Peyer's patch (tissue), 4 donors: ENCODE results near the gene TMEM259. TPM values are rescaled to one million over a fixed set of nuclear protein-coding genes. Genes with fewer than 3 reads are reported as not detected.

Source experiments
- DNase-seq, 3 donors: peaks; one replicate each; pipeline ENCODE4 v3.0.0-alpha.2; 2017 to 2019
- H3K27ac ChIP-seq, 4 donors: fragments of 200-600 bp; sonication (generic); one replicate each; pipeline ENCODE4 v1.5.1; 2016 to 2019
- H3K27me3 ChIP-seq, 2 donors: fragments of 200-600 bp; sonication (generic); one replicate each; pipeline ENCODE4 v1.5.1; 2019
- H3K36me3 ChIP-seq, 3 donors: fragments of 200-600 bp; sonication (generic); one replicate each; pipeline ENCODE4 v1.5.1; 2016 to 2019
- H3K4me1 ChIP-seq, 4 donors: fragments of 200-600 bp; sonication (generic); one replicate each; pipeline ENCODE4 v1.5.1; 2016 to 2019
- H3K4me3 ChIP-seq, 4 donors: fragments of 200-600 bp; sonication (generic); 1 replicate in 3 of 4; 2 replicates in 1 of 4; pipeline ENCODE4 v1.5.1; 2016 to 2019; ENCODE audit warnings: mild to moderate bottlenecking in 1 of 4
- H3K9me3 ChIP-seq, 4 donors: fragments of 200-600 bp; sonication (generic); one replicate each; pipeline ENCODE4 v1.5.1; 2016 to 2019; ENCODE audit warnings: mild to moderate bottlenecking in 1 of 4
- POLR2A ChIP-seq, 2 donors: fragments of 450-650 bp; IDR thresholded peaks; one replicate each; pipeline ENCODE4 v1.5.1; 2017; ENCODE audit warnings: antibody characterized with exemption in 2 of 2, mild to moderate bottlenecking in 2 of 2, moderate library complexity in 2 of 2
- total RNA-seq, 4 donors: library from RNA; depleted of rRNA; stranded (reverse); fragments of >200 nt; gene quantifications; one replicate each; pipeline ENCODE4 v1.1.0, GENCODE V29; 2016
- TF ChIP-seq, protein P1 (sequence below), 6 experiments: fragments of 450-650 bp in 4 of 6; fragments of 200-600 bp in 2 of 6; sonication (generic) in 1 of 6; IDR thresholded peaks; one replicate each; pipeline ENCODE4 v1.5.1; 2017 to 2019; ENCODE audit warnings: antibody characterized with exemption in 6 of 6, mild to moderate bottlenecking in 3 of 6, moderate library complexity in 1 of 6

The TMEM259 gene
- total RNA-seq, 4 donors from 2014 or later = 287 to 409 (median 366) TPM

DNA sequence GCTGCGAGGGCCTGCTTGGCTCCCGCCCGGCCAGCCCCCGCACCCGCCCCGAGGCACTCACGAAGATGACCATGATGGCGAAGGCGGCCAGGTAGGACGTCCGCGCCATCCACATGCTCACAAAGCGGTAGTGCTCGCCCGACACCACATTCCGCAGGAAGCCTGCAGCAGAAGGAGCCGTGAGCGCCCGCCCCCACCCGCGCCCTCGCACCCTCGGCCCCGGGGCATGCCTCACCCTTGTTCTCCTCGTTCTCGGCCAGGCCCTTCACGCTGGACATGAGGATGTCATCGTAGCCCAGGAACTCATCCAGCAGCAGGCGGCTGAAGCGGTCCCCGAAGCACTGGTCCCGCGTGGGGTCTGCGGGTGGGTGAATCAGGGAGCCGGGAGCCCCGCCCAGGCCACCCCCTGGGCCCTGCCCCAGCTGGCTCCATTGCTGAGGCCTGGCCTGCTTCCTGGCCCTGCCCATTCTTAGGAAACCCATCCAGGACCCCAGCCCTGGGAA, 9.0 kb downstream of the TMEM259 start:
- no peak for TF ChIP-seq POLR2A (IDR thresholded peaks at IDR 0.05)
- TF ChIP-seq, protein P1, sequence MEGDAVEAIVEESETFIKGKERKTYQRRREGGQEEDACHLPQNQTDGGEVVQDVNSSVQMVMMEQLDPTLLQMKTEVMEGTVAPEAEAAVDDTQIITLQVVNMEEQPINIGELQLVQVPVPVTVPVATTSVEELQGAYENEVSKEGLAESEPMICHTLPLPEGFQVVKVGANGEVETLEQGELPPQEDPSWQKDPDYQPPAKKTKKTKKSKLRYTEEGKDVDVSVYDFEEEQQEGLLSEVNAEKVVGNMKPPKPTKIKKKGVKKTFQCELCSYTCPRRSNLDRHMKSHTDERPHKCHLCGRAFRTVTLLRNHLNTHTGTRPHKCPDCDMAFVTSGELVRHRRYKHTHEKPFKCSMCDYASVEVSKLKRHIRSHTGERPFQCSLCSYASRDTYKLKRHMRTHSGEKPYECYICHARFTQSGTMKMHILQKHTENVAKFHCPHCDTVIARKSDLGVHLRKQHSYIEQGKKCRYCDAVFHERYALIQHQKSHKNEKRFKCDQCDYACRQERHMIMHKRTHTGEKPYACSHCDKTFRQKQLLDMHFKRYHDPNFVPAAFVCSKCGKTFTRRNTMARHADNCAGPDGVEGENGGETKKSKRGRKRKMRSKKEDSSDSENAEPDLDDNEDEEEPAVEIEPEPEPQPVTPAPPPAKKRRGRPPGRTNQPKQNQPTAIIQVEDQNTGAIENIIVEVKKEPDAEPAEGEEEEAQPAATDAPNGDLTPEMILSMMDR (IDR thresholded peaks at IDR 0.05) = no peak
- DNase-seq = no peak
- Histone ChIP-seq H3K27ac (no peak overlapping the region), H3K36me3 (peaks cover 0 to 70% (median 0%) of the 10 kb centered on the region in 3 donors), H3K27me3 (no peaks in the 10 kb centered on the region), H3K4me1 (peaks cover 4 to 25% (median 16%) of the 10 kb centered on the region in 4 donors), H3K4me3 (no peak overlapping the region), H3K9me3 (no peaks in the 10 kb centered on the region)

DNA sequence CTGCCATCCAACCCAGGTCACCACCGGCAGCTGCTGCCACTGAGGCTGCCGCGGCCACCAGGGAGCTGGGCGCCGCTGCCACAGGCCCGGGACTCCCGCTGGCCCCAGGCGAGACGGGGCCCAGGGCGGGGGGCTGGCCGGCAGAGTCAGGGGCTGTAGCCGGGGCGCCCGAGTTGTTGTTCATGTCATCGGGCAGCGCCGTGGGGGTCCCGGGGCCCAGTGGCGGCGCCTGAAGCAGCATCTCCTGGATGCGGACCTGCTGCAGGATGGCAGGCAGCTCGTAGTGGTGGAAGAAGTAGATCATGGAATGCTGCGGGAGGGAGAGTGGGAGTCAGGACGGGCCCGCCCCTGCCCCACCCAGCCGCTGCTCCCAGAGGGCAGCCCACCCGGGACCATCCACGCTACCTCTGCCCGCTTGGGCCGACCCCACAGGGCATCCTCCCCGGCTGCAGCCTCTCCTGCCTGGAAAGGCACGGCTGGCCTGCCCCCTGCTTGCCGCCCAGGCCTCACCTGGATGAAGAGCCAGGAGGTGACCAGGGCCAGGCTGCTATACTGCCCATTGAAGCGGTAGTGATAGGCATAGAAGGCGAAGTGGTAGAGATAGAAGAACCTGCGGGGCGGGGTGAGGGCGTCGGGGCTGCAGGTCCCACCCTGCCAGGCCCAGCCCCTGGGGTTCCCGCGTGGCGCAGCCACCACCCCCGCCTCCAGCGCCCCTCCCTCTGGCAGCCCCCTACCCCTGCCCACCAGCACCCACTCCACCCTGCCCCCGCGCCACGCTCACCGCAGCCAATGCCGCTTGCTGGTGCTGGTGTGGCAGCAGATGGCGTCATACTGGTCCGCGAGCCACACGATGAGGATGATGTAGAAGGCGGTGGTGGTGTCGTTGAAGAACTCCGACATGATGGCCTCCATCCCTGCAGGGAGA, 10.1 kb downstream of the TMEM259 start:
- H3K27me3 ChIP-seq = no peaks in the 10 kb centered on the region
- no peak overlapping the region for H3K27ac ChIP-seq
- no peak overlapping the region for H3K4me3 ChIP-seq
- no peaks in the 10 kb centered on the region for H3K9me3 ChIP-seq
- DNase-seq = no peak
- H3K36me3 ChIP-seq = peaks cover 0 to 70% (median 0%) of the 10 kb centered on the region in 3 donors
- H3K4me1 ChIP-seq = peaks cover 0 to 15% (median 7%) of the 10 kb centered on the region in 4 donors
- TF ChIP-seq POLR2A (IDR thresholded peaks at IDR 0.05) = no peak
- TF ChIP-seq, protein P1 (IDR thresholded peaks at IDR 0.05) = no peak

- H3K27ac ChIP-seq = peak overlapping the region in 3 of 4 donors; percentile 46 to 79 (median 60)
- H3K36me3 ChIP-seq = peaks cover 0 to 63% (median 0%) of the 10 kb centered on the region in 3 donors
Measured at GRCh38 chr19:1009981-1010538, 10.9 kb downstream of the TMEM259 start.

DNA sequence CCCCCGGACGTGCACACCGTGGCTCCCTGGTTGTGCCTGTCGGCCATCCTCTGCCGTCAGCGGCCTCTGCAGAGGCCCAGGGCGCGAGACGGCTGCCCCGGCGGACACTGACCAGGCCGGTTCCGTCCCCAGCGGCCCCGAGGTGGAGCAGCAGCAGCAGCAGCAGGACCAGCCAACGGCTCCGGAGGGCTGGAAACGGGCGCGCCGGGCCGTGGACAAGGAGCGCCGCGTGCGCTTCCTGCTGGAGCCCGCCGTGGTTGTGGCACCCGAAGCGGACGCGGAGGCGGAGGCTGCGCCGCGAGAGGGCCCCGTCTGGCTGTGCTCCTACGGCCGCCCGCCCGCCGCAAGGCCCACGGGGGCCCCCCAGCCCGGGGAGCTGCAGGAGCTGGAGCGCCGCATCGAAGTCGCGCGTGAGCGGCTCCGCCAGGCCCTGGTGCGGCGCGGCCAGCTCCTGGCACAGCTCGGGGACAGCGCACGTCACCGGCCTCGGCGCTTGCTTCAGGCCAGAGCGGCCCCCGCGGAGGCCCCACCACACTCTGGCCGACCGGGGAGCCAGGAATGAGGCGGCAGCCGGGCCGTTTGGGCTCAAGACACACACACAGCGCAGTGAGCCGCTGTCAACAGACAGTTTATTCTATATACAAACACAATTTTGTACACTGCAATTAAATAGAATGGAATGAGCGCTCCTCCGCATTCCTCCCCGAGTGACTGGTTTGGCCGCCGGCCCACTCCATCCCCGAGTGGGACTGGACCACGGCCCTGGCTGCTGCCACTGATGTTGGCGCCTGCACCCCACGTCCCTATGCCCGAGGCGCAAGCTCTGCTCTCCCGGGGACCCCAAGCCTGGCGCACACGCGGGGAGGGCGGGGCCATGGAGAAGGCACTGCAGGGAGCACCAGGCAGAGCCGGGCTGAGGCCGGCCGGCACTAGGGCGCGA, 11.6 kb downstream of the TMEM259 start:
- Histone ChIP-seq H3K27ac (peak overlapping the region in 3 of 4 donors; percentile 46 to 79 (median 60)), H3K4me3 (no peak overlapping the region), H3K4me1 (no peaks in the 10 kb centered on the region), H3K9me3 (no peaks in the 10 kb centered on the region), H3K36me3 (peaks cover 0 to 56% (median 0%) of the 10 kb centered on the region in 3 donors), H3K27me3 (no peaks in the 10 kb centered on the region)
- no peak for DNase-seq
- no peak for TF ChIP-seq POLR2A (IDR thresholded peaks at IDR 0.05)
- TF ChIP-seq, protein P1 (IDR thresholded peaks at IDR 0.05) = no peak

More at GRCh38 chr19:1009981-1010538, 10.9 kb downstream of the TMEM259 start:
- TF ChIP-seq, protein P1 (IDR thresholded peaks at IDR 0.05) = no peak
- no peak for TF ChIP-seq POLR2A (IDR thresholded peaks at IDR 0.05)
- no peak for DNase-seq
- H3K4me1 ChIP-seq = peaks cover 0 to 7% (median 3%) of the 10 kb centered on the region in 4 donors
- no peaks in the 10 kb centered on the region for H3K9me3 ChIP-seq
- H3K27me3 ChIP-seq = no peaks in the 10 kb centered on the region
- H3K4me3 ChIP-seq = no peak overlapping the region
